Progenitor cell of endocrine pancreas (in vitro differentiated cells): ENCODE results near the gene BIN2. TPM values are rescaled to one million over a fixed set of nuclear protein-coding genes. Genes with fewer than 3 reads are reported as not detected.

Experiments
- DNase-seq: peaks from one replicate; pipeline ENCODE4 v3.0.0; 2021; ENCODE audit warnings: low spot score; ENCODE audit not compliant: unreplicated experiment
- H3K27ac Mint-ChIP-seq: 2 replicates; pipeline ENCODE4 v1.8.0; 2021; ENCODE audit warnings: mild to moderate bottlenecking, moderate library complexity, mixed read lengths
- H3K27me3 Mint-ChIP-seq: 2 replicates; pipeline ENCODE4 v1.8.0; 2021; ENCODE audit warnings: mixed read lengths
- H3K36me3 Mint-ChIP-seq: 2 replicates; pipeline ENCODE4 v1.8.0; 2022; ENCODE audit warnings: mixed read lengths; ENCODE audit not compliant: insufficient read depth
- H3K4me1 Mint-ChIP-seq: 2 replicates; pipeline ENCODE4 v1.8.0; 2021; ENCODE audit warnings: low read depth, mixed read lengths
- H3K4me3 Mint-ChIP-seq: 2 replicates; pipeline ENCODE4 v1.8.0; 2021; ENCODE audit warnings: low read depth, mild to moderate bottlenecking, moderate library complexity, mixed read lengths
- H3K9me3 Mint-ChIP-seq: 2 replicates; pipeline ENCODE4 v1.8.0; 2021; ENCODE audit warnings: low read depth, mixed read lengths
- total RNA-seq: library from RNA; stranded (reverse); gene quantifications from 2 replicates; pipeline ENCODE4 v1.2.1, GENCODE V29; 2021
- TF ChIP-seq, protein P1 (sequence below): fragments of 200-600 bp; sonication (generic); IDR thresholded peaks from one replicate; pipeline ENCODE4 v1.5.0; 2021; ENCODE audit warnings: antibody characterized with exemption, mild to moderate bottlenecking; ENCODE audit not compliant: unreplicated experiment

Gene BIN2
- total RNA-seq, 1 donor from 2014 or later: not detected

DNA sequence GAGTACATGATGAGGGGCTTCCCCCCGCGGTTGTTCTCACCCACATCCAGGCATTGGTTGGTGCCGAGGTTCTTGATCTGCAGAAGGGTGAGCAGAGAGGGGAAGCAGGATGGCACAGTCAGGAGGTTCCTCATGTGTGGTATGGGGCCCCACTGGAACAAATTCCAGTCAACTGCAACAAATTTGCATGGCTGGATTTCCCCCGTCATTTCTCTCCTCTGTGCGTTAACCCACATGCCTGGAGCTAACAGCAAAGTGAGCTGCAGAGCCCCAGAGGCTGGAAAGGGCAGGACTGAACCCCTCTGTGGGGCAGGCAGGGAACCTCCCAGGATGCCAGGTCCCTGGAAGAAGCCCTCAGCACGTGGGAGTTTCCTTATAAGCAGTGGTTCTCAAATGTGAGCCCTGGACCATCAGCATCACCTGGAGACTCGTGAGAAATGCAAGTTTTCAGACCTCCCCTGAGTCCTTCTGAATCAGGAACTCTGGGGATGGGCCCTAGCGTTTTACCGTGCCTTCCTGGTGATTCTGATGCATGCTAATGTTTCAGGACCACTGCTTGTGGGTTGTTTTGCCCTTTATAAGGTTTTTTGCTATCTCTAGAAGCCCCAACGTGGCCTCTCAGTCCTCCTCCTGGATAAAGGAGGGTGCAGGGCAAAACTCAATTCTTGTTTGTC, 33.5 kb upstream of the BIN2 start:
- peaks cover 6% of the 10 kb centered on the region for H3K4me1 Mint-ChIP-seq
- no peak for DNase-seq
- TF ChIP-seq, protein P1, sequence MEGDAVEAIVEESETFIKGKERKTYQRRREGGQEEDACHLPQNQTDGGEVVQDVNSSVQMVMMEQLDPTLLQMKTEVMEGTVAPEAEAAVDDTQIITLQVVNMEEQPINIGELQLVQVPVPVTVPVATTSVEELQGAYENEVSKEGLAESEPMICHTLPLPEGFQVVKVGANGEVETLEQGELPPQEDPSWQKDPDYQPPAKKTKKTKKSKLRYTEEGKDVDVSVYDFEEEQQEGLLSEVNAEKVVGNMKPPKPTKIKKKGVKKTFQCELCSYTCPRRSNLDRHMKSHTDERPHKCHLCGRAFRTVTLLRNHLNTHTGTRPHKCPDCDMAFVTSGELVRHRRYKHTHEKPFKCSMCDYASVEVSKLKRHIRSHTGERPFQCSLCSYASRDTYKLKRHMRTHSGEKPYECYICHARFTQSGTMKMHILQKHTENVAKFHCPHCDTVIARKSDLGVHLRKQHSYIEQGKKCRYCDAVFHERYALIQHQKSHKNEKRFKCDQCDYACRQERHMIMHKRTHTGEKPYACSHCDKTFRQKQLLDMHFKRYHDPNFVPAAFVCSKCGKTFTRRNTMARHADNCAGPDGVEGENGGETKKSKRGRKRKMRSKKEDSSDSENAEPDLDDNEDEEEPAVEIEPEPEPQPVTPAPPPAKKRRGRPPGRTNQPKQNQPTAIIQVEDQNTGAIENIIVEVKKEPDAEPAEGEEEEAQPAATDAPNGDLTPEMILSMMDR: no peak
- no peaks in the 10 kb centered on the region for H3K9me3 Mint-ChIP-seq
- no peak overlapping the region for H3K4me3 Mint-ChIP-seq
- H3K27ac Mint-ChIP-seq: no peak overlapping the region
- H3K27me3 Mint-ChIP-seq: no peaks in the 10 kb centered on the region
- H3K36me3 Mint-ChIP-seq: no peaks in the 10 kb centered on the region

DNA sequence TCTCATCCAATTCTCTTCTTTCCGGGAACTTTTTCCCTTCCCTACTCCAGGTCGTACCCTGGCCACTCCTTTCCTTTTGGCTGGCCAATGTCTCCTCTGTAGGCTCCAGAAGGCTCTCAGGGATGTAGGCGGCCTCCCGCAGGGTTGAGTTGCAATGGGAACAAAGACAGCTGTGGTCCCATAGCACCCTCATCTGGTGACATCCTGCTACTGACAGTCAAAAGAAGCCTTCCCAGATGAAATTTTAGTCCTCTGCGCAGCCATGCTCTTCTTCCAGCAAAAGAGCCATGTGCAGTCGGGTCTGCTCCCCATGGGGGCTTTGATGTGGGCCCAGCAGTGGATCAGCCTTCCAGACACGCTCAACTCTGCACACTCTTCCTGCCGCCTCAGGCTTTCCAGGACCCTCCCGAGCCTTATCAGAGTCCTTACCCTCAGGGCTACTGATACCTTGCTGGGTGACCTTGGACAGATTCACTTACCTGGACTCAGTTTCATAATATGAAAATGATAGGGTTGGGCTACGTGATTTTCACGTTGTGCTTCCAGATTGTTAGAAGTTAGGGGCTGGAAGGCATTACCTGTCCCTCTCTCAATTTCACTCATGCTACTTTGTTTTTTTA, 28.0 kb upstream of the BIN2 start:
- Mint-ChIP-seq H3K27me3 (peaks cover 2% of the 10 kb centered on the region), H3K27ac (no peak overlapping the region), H3K4me1 (peaks cover 2% of the 10 kb centered on the region)

DNA sequence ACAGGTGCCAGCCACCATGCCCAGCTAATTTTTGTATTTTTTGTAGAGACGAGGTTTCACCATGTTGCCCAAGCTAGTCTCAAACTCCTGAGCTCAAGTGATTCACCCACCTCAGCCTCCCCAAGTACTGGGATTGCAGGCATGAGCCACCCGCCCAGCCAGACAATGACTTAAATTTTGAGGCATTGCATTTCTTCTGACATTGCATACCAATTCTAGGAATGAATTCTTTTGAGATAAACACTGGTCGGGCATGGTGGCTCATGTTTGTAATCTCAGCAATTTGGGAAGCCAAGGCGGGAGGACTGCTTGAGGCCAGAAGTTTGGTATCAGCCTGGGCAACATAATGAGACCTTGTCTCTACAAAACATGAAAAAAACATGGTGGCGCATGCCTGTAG, 25.1 kb upstream of the BIN2 start:
- DNase-seq: no peak
- Mint-ChIP-seq H3K27me3 (peaks cover 2% of the 10 kb centered on the region), H3K27ac (no peak overlapping the region), H3K4me1 (peaks cover 5% of the 10 kb centered on the region), H3K9me3 (no peaks in the 10 kb centered on the region), H3K4me3 (no peak overlapping the region), H3K36me3 (no peaks in the 10 kb centered on the region)
- TF ChIP-seq, protein P1: no peak

More for the DNA sequence above, 28.0 kb upstream of the BIN2 start:
- no peaks in the 10 kb centered on the region for H3K36me3 Mint-ChIP-seq
- H3K4me3 Mint-ChIP-seq: no peak overlapping the region
- peak; percentile 45 for DNase-seq
- TF ChIP-seq, protein P1: peak; percentile 77
- H3K9me3 Mint-ChIP-seq: no peaks in the 10 kb centered on the region

DNA sequence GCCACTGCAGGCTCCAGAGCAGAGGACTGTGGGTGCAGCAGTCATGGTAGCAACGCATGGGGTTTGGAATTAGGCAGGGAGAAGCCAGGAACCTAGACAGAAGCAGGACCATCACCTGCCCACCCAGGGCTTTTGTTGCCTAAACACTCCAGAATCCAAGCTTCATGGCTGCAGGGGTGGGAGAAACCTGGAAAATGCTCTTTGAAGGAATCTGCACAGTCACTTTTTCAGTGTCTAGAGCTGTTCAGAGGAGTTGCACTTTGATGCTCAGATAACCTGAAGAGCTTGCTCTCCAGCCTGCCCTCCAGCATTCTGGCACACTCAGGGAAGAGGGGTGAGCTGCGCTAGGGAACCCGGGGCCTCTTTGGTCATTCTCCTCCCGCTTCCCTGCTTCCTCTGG, 24.1 kb upstream of the BIN2 start:
- no peak for DNase-seq
- H3K27me3 Mint-ChIP-seq: peaks cover 2% of the 10 kb centered on the region
- no peaks in the 10 kb centered on the region for H3K9me3 Mint-ChIP-seq
- H3K27ac Mint-ChIP-seq: no peak overlapping the region
- peaks cover 5% of the 10 kb centered on the region for H3K4me1 Mint-ChIP-seq
- TF ChIP-seq, protein P1: no peak
- H3K36me3 Mint-ChIP-seq: no peaks in the 10 kb centered on the region
- no peak overlapping the region for H3K4me3 Mint-ChIP-seq

DNA sequence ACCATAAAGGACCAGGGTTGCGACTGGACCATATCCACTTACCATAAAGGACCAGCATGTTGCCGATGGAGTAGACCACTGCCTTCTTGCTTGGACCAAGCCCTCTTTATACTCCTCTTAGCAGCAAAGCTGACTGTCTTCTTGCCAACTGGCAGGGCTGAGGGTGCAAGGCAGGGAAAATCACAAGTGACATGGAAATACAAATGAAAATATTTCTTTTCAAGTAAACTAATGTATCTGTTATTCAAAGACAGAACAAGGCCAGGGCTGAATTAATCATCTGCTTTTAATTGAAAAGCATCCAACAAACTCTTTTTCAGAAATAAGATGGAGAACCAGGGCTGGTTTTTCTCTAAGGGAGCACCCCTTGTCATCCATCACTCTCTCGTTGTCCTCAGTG, 22.6 kb upstream of the BIN2 start, which contains the start of gene CELA1:
Gene CELA1, minus strand, starts transcription at position 99 of the 400 bp plus-strand sequence. Its CDS starts 41 bp downstream, at position 58.
- no peaks in the 10 kb centered on the region for H3K36me3 Mint-ChIP-seq
- peaks cover 3% of the 10 kb centered on the region for H3K4me1 Mint-ChIP-seq
- no peaks in the 10 kb centered on the region for H3K27me3 Mint-ChIP-seq
- peak within 1 kb of the TSS; percentile 50 for H3K4me3 Mint-ChIP-seq
- TF ChIP-seq, protein P1: no peak
- H3K27ac Mint-ChIP-seq: peak within 1 kb of the TSS; percentile 23
- DNase-seq: no peak
- H3K9me3 Mint-ChIP-seq: no peaks in the 10 kb centered on the region
